Endothelial cell of umbilical vein (primary cell): ENCODE data around the gene SH3RF1. TPM values are rescaled to one million over a fixed set of nuclear protein-coding genes. Genes with fewer than 3 reads are reported as not detected.

Experiments
- BruUV-seq: library from RNA; stranded (reverse); fragments of 400-500 nt; replicated peaks from 2 replicates; lab custom pipeline; 2021; lab: Mats Ljungman, UMichigan
- CTCF ChIA-PET: fragments of 300-600, 350-600 bp; sonication (Branson Sonifier 250); formaldehyde crosslinking; loops from one replicate; lab custom pipeline; 2021; ENCODE audit warnings: antibody characterized with exemption, inconsistent platforms; lab: Charles Lee
- POLR2A ChIA-PET: fragments of 300-600, 350-600 bp; sonication (Branson Sonifier 250); formaldehyde crosslinking; loops from one replicate; lab custom pipeline; 2021; ENCODE audit warnings: antibody characterized with exemption, inconsistent platforms; lab: Charles Lee
- DNase-seq: peaks from one replicate; pipeline ENCODE4 v3.0.0-alpha.2; 2011; ENCODE audit warnings: low read depth, low spot score
- FAIRE-seq: peaks from 2 replicates; lab custom pipeline; 2011; peaks lifted over from hg19 to GRCh38; lab: Jason Lieb, UNC
- H2AFZ ChIP-seq: 2 replicates; pipeline ENCODE4 v1.6.0; 2012; ENCODE audit warnings: low read depth, low read length, control low read depth, inconsistent platforms
- H3K27ac ChIP-seq: 2 replicates; pipeline ENCODE4 v1.5.1; 2011; ENCODE audit warnings: low read depth, mild to moderate bottlenecking, control low read depth, low read length, moderate library complexity; ENCODE audit not compliant: insufficient read depth
- H3K27me3 ChIP-seq, 2 experiments: 2 replicates each; pipeline versions ENCODE4 v1.6.0 to v1.6.1; 2011; ENCODE audit warnings: low read length in 2 of 2, mixed read lengths in 1 of 2; ENCODE audit not compliant: control insufficient read depth in 2 of 2, insufficient read depth in 2 of 2
- H3K36me3 ChIP-seq, 2 experiments: 2 replicates in 1 of 2; 3 replicates in 1 of 2; pipeline ENCODE4 v1.5.1; 2011; ENCODE audit warnings: low read length in 2 of 2, mild to moderate bottlenecking in 1 of 2, moderate library complexity in 1 of 2; ENCODE audit not compliant: control insufficient read depth in 2 of 2, insufficient read depth in 2 of 2; ENCODE audit errors: extremely low read depth in 1 of 2
- H3K4me1 ChIP-seq: 3 replicates; pipeline ENCODE4 v1.5.1; 2011; ENCODE audit warnings: mild to moderate bottlenecking, low read length; ENCODE audit not compliant: control insufficient read depth, insufficient read depth; ENCODE audit errors: extremely low read depth
- H3K4me2 ChIP-seq: 2 replicates; pipeline ENCODE4 v1.6.1; 2011; ENCODE audit warnings: low read length, control low read depth, mixed read lengths; ENCODE audit not compliant: insufficient read depth
- H3K4me3 ChIP-seq, 3 experiments: fragments of 200-600 bp in 1 of 3; sonication (generic), shearing (Covaris generic) in 1 of 3; replicated peaks in 1 of 3; 2 replicates each; pipeline ENCODE4 v1.5.1; 2011 to 2016; ENCODE audit warnings: control low read depth in 3 of 3, low read length in 3 of 3, mild to moderate bottlenecking in 2 of 3, inconsistent platforms in 1 of 3, low read depth in 1 of 3, moderate library complexity in 1 of 3; ENCODE audit not compliant: insufficient read depth in 1 of 3
- H3K79me2 ChIP-seq: 2 replicates; pipeline ENCODE4 v1.6.0; 2012; ENCODE audit warnings: low read length, inconsistent platforms; ENCODE audit not compliant: control insufficient read depth, insufficient read depth
- H3K9ac ChIP-seq: replicated peaks from 2 replicates; pipeline ENCODE3; 2011; ENCODE audit warnings: low read length, control low read depth; ENCODE audit not compliant: insufficient read depth; ENCODE audit errors: extremely low read depth
- H3K9me1 ChIP-seq: replicated peaks from 3 replicates; pipeline ENCODE4 v1.6.0; 2011; ENCODE audit warnings: mild to moderate bottlenecking, low read length; ENCODE audit not compliant: control insufficient read depth, insufficient read depth; ENCODE audit errors: extremely low read depth
- H3K9me3 ChIP-seq: replicated peaks from 2 replicates; pipeline ENCODE4 v1.5.1; 2012; ENCODE audit warnings: low read length, inconsistent platforms; ENCODE audit not compliant: control insufficient read depth, insufficient read depth
- H4K20me1 ChIP-seq: replicated peaks from 2 replicates; pipeline ENCODE3; 2011; ENCODE audit warnings: mild to moderate bottlenecking, low read length; ENCODE audit not compliant: control insufficient read depth, insufficient read depth; ENCODE audit errors: extremely low read depth
- EZH2 ChIP-seq: IDR thresholded peaks from 2 replicates; pipeline ENCODE4 v1.6.1; 2012; ENCODE audit warnings: borderline replicate concordance, low read depth, mild to moderate bottlenecking, moderate library complexity, low read length, inconsistent platforms; ENCODE audit not compliant: severe bottlenecking
- FOS ChIP-seq: IDR thresholded peaks from 2 replicates; pipeline ENCODE4 v1.6.1; 2011; ENCODE audit warnings: mild to moderate bottlenecking, low read length, moderate library complexity, borderline replicate concordance; ENCODE audit not compliant: insufficient read depth
- GATA2 ChIP-seq: IDR thresholded peaks from 2 replicates; pipeline ENCODE4 v1.7.0; 2011; ENCODE audit warnings: low read depth, mild to moderate bottlenecking, moderate library complexity, mixed read lengths, low read length; ENCODE audit not compliant: insufficient read length, insufficient read depth
- JUN ChIP-seq: IDR thresholded peaks from 2 replicates; pipeline ENCODE4 v1.6.1; 2011; ENCODE audit warnings: borderline replicate concordance, low read depth; ENCODE audit not compliant: insufficient read length, insufficient read depth
- MYC ChIP-seq: IDR thresholded peaks from one replicate; pipeline ENCODE4 v1.6.1; 2011; ENCODE audit warnings: mild to moderate bottlenecking, low read depth, low read length
- POLR2A ChIP-seq: IDR thresholded peaks from 2 replicates; pipeline ENCODE4 v1.6.1; 2012; ENCODE audit warnings: low read depth, mild to moderate bottlenecking, control low read depth, low read length
- POLR2AphosphoS5 ChIP-seq: IDR thresholded peaks from 2 replicates; pipeline ENCODE4 v1.6.1; 2012; ENCODE audit warnings: low read depth, mild to moderate bottlenecking, control low read depth, low read length, moderate library complexity; ENCODE audit not compliant: insufficient read depth
- dilution Hi-C: fragments of 300-500 bp; cut with MboI; formaldehyde crosslinking; loops from one replicate; pipeline ENCODE4 v1.15.0; 2019; ENCODE audit warnings: low sequenced_read_pairs; ENCODE audit not compliant: extremely low pct_ligation_motif_present
- intact Hi-C: fragments of 100-400 bp; cut with micrococcal nuclease; formaldehyde crosslinking; loops from one replicate; pipeline ENCODE4 v1.10.0; 2022
- polyA plus RNA-seq, 4 experiments: library from polyadenylated mRNA; depleted of rRNA in 3 of 4; stranded (reverse) in 3 of 4; unstranded in 1 of 4; fragments of >200 nt; gene quantifications; 2 replicates each; pipeline versions ENCODE4 v1.2.1 to v1.2.3, GENCODE V29; 2011 to 2012; ENCODE audit warnings: missing spikeins in 1 of 4
- total RNA-seq: library from RNA; stranded (reverse); gene quantifications from 2 replicates; pipeline ENCODE4 v1.2.3, GENCODE V29; 2021
- TF ChIP-seq, protein P1 (sequence below): IDR thresholded peaks from 2 replicates; pipeline ENCODE4 v1.6.1; 2011; ENCODE audit not compliant: insufficient read depth, insufficient read length
- TF ChIP-seq, protein P2 (sequence below), 2 donors: IDR thresholded peaks; 1 replicate in 1 of 2; 2 replicates in 1 of 2; pipeline ENCODE4 v1.5.1; 2011; ENCODE audit warnings: low read length in 2 of 2, mild to moderate bottlenecking in 2 of 2, moderate library complexity in 2 of 2, control low read depth in 1 of 2, inconsistent platforms in 1 of 2, low read depth in 1 of 2; ENCODE audit not compliant: insufficient read depth in 1 of 2; ENCODE audit errors: extremely low read depth in 1 of 2

SH3RF1 gene
- total and polyA plus RNA-seq, 2 donors (not counting 3 experiments of a cell fraction or from before 2014, with no cell fraction given), result 16.2 to 24.9 TPM

DNA sequence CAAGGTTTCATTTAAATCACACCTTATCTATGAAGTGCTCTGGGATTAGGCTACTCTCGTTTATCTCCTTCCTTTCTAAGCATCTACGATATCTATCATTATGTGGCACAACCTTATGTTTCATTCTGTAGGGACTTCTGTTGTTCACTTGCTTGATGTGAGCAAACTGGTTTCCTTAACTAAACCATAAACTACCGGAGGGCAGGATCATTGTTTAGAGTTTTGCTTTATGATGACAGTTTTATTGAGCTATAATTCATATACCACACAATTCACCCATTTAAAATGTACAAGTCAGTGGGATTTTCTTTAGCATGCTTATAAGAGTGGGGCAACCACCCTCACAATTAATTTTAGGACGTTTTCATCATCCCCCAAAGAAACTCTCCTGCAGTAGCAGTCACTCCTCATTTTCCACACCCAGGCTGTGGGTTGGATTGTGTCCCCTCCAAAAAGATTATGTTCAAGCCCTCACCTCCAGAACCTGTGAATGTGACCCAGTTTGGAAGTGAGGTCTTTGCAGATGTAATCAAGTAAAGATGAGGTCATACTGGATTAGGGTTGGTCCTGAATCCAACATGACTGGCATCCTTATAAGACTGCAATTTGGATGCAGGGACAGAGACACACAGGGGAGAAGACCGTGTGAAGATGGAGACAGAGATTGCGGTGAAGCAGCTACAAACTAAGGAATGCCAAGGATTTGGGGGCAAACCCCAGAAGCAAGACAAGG, 42.1 kb upstream of the SH3RF1 start:
- ChIA-PET POLR2A (no interaction called here), CTCF (interaction anchor here (0.6 to 1.2 kb wide), 3 partner anchors 17 to 303 kb away, joined by 3 read pairs; partner anchors contain the start of gene CBR4)
- Histone ChIP-seq H3K36me3 (no peaks in the 10 kb centered on the region), H2AFZ (no peak overlapping the region), H3K27ac (no peak overlapping the region), H3K27me3 (no peaks in the 10 kb centered on the region), H3K9ac (no peak overlapping the region), H3K4me1 (peaks cover 13% of the 10 kb centered on the region), H3K4me2 (no peak overlapping the region), H3K79me2 (no peaks in the 10 kb centered on the region), H3K9me3 (no peaks in the 10 kb centered on the region), H3K4me3 (no peak overlapping the region), H4K20me1 (no peaks in the 10 kb centered on the region), H3K9me1 (no peaks in the 10 kb centered on the region)
- no TSS peak for BruUV-seq
- TF ChIP-seq FOS, result no peak
- TF ChIP-seq, protein P1, sequence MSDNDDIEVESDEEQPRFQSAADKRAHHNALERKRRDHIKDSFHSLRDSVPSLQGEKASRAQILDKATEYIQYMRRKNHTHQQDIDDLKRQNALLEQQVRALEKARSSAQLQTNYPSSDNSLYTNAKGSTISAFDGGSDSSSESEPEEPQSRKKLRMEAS, result no peak
- TF ChIP-seq EZH2, result no peak
- no peak for TF ChIP-seq POLR2A
- no peak for TF ChIP-seq JUN
- TF ChIP-seq GATA2, result no peak
- TF ChIP-seq, protein P2, sequence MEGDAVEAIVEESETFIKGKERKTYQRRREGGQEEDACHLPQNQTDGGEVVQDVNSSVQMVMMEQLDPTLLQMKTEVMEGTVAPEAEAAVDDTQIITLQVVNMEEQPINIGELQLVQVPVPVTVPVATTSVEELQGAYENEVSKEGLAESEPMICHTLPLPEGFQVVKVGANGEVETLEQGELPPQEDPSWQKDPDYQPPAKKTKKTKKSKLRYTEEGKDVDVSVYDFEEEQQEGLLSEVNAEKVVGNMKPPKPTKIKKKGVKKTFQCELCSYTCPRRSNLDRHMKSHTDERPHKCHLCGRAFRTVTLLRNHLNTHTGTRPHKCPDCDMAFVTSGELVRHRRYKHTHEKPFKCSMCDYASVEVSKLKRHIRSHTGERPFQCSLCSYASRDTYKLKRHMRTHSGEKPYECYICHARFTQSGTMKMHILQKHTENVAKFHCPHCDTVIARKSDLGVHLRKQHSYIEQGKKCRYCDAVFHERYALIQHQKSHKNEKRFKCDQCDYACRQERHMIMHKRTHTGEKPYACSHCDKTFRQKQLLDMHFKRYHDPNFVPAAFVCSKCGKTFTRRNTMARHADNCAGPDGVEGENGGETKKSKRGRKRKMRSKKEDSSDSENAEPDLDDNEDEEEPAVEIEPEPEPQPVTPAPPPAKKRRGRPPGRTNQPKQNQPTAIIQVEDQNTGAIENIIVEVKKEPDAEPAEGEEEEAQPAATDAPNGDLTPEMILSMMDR (IDR thresholded peaks at IDR 0.05; ENCODE audit: extremely low read depth in 1 of 2, insufficient read depth in 1 of 2, low read depth in 1 of 2, low read length in 2 of 2), result no peak
- TF ChIP-seq POLR2AphosphoS5, result no peak
- TF ChIP-seq MYC, result no peak
- no peak for FAIRE-seq
- intact Hi-C loops (loop anchor here (5.0 to 10.0 kb wide), 3 partner anchors 172 to 301 kb away; partner anchors contain the start of gene CBR4), dilution Hi-C loops (no loop called here)
- DNase-seq, result no peak
